A549 (cell line): Measurements from ENCODE around the gene TASP1.

Experiments used
- CBX2 ChIP-seq: fragments of 200-600 bp; sonication (generic); IDR thresholded peaks from 2 replicates; pipeline ENCODE4 v1.6.1; 2016; ENCODE audit warnings: low read depth, mild to moderate bottlenecking, borderline replicate concordance
- EP300 ChIP-seq, 2 experiments: fragments of >200 bp; sonication (Bioruptor Twin); formaldehyde crosslinking; IDR thresholded peaks; 2 replicates in 1 of 2; 3 replicates in 1 of 2; pipeline ENCODE4 v1.6.1; 2016 to 2017
- JUN ChIP-seq, 2 experiments: fragments of >200 bp; sonication (Bioruptor Twin); formaldehyde crosslinking; IDR thresholded peaks; 2 replicates in 1 of 2; 3 replicates in 1 of 2; pipeline ENCODE4 v1.6.1; 2016 to 2017
- MAFK ChIP-seq: fragments of 450-650 bp; IDR thresholded peaks from 2 replicates; pipeline ENCODE4 v1.6.1; 2014; ENCODE audit not compliant: partially characterized antibody
- NR3C1 ChIP-seq: fragments of >200 bp; sonication (Bioruptor Twin); formaldehyde crosslinking; IDR thresholded peaks from 3 replicates; pipeline ENCODE4 v1.6.1; 2017
- POLR2A ChIP-seq: IDR thresholded peaks from 2 replicates; pipeline ENCODE4 v1.6.1; 2012; ENCODE audit warnings: mild to moderate bottlenecking, low read length
- RNF2 ChIP-seq: fragments of 200-600 bp; sonication (generic); IDR thresholded peaks from 2 replicates; pipeline ENCODE4 v1.6.1; 2016; ENCODE audit warnings: low read depth, mild to moderate bottlenecking, antibody characterized with exemption, moderate library complexity, borderline replicate concordance
- TF ChIP-seq, protein P1 (sequence below): fragments of >200 bp; sonication (Bioruptor Twin); formaldehyde crosslinking; IDR thresholded peaks from 3 replicates; pipeline ENCODE4 v1.5.1; 2016
- TF ChIP-seq, protein P2 (sequence below): fragments of >200 bp; sonication (Bioruptor Twin); formaldehyde crosslinking; IDR thresholded peaks from 3 replicates; pipeline ENCODE4 v1.6.1; 2016
- TF ChIP-seq, protein P3 (sequence below): fragments of 450-650 bp; IDR thresholded peaks from 2 replicates; pipeline ENCODE4 v1.6.1; 2014; ENCODE audit warnings: antibody characterized with exemption

DNA sequence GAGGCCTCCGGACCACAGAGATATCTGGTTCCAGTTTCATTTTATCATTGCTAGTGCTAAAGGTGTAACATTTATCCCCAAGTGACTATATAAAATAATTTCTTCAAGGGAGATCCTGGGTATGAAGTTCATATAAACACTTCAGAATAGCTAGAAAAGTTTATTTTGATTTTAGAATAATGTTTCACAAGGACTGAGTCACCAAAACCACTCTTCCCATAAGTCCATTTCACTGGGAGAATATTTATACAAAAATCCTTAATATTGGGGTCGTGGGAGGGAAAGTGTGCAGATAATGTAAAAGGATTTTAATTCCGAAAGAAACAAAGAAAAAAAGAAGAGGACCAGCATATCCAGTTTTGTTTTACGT lies 289.5 kb downstream of the TASP1 start:
- TF ChIP-seq, protein P1, sequence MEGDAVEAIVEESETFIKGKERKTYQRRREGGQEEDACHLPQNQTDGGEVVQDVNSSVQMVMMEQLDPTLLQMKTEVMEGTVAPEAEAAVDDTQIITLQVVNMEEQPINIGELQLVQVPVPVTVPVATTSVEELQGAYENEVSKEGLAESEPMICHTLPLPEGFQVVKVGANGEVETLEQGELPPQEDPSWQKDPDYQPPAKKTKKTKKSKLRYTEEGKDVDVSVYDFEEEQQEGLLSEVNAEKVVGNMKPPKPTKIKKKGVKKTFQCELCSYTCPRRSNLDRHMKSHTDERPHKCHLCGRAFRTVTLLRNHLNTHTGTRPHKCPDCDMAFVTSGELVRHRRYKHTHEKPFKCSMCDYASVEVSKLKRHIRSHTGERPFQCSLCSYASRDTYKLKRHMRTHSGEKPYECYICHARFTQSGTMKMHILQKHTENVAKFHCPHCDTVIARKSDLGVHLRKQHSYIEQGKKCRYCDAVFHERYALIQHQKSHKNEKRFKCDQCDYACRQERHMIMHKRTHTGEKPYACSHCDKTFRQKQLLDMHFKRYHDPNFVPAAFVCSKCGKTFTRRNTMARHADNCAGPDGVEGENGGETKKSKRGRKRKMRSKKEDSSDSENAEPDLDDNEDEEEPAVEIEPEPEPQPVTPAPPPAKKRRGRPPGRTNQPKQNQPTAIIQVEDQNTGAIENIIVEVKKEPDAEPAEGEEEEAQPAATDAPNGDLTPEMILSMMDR: no peak
- no peak for TF ChIP-seq JUN (IDR thresholded peaks at IDR 0.05)
- TF ChIP-seq MAFK: no peak
- no peak for TF ChIP-seq EP300 (IDR thresholded peaks at IDR 0.05)
- TF ChIP-seq CBX2: no peak
- no peak for TF ChIP-seq POLR2A
- TF ChIP-seq NR3C1: no peak
- TF ChIP-seq, protein P2, sequence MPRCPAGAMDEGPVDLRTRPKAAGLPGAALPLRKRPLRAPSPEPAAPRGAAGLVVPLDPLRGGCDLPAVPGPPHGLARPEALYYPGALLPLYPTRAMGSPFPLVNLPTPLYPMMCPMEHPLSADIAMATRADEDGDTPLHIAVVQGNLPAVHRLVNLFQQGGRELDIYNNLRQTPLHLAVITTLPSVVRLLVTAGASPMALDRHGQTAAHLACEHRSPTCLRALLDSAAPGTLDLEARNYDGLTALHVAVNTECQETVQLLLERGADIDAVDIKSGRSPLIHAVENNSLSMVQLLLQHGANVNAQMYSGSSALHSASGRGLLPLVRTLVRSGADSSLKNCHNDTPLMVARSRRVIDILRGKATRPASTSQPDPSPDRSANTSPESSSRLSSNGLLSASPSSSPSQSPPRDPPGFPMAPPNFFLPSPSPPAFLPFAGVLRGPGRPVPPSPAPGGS: no peak
- no peak for TF ChIP-seq RNF2
- TF ChIP-seq, protein P3, sequence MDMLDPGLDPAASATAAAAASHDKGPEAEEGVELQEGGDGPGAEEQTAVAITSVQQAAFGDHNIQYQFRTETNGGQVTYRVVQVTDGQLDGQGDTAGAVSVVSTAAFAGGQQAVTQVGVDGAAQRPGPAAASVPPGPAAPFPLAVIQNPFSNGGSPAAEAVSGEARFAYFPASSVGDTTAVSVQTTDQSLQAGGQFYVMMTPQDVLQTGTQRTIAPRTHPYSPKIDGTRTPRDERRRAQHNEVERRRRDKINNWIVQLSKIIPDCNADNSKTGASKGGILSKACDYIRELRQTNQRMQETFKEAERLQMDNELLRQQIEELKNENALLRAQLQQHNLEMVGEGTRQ: no peak
